A549 treated with dexamethasone at 1 μM for 4 hours (cell line): Measurements from ENCODE around the gene AK5. TPM values are rescaled to one million over a fixed set of nuclear protein-coding genes. Genes with fewer than 3 reads are reported as not detected.

Experiments used
- total RNA-seq: library from RNA; stranded (reverse); fragments of 200-300 nt; extraction: Qiagen RNA extraction; gene quantifications from 5 replicates; pipeline ENCODE4 v1.2.3, GENCODE V29; 2022

Gene AK5
- 6.8 to 10.1 TPM (median 6.9 TPM) in 5 replicates for total RNA-seq

GRCh38 chr1:77281491-77282186 is at the start of gene AK5:
Gene AK5, plus strand, starts transcription at chr1:77282019. Its CDS starts 295 bp downstream, at chr1:77282314.

Other genes with a start within 250 kb of the AK5 start
- 23.6 to 27.7 TPM (median 25.6 TPM) in 5 replicates for gene PIGK, start 62.6 kb upstream of the AK5 start, total RNA-seq